Gastroesophageal sphincter (tissue), 4 donors: ENCODE results near the gene AMBN. TPM values are rescaled to one million over a fixed set of nuclear protein-coding genes. Genes with fewer than 3 reads are reported as not detected.

ENCODE experiments used
- ATAC-seq: fragments of 150-250 bp; one replicate; pipeline ENCODE4 v1.9.1; 2016; ENCODE audit warnings: mild to moderate bottlenecking, moderate library complexity
- H3K27ac ChIP-seq, 4 donors: fragments of 200-600 bp; sonication (generic) in 3 of 4; 1 replicate in 3 of 4; 2 replicates in 1 of 4; pipeline ENCODE4 v1.5.1; 2016 to 2019
- H3K27me3 ChIP-seq: fragments of 200-600 bp; sonication (generic); one replicate; pipeline ENCODE4 v1.5.1; 2019
- H3K36me3 ChIP-seq, 2 donors: fragments of 200-600 bp; sonication (generic); one replicate each; pipeline ENCODE4 v1.5.1; 2019; ENCODE audit warnings: control low read depth in 1 of 2
- H3K4me1 ChIP-seq, 3 donors: fragments of 200-600 bp; sonication (generic); 1 replicate in 2 of 3; 2 replicates in 1 of 3; pipeline ENCODE4 v1.5.1; 2016 to 2019; ENCODE audit warnings: control low read depth in 2 of 3
- H3K4me3 ChIP-seq, 2 donors: fragments of 200-600 bp; sonication (generic); one replicate each; pipeline ENCODE4 v1.5.1; 2019; ENCODE audit warnings: mild to moderate bottlenecking in 1 of 2, moderate library complexity in 1 of 2
- H3K9me3 ChIP-seq, 3 donors: fragments of 200-600 bp; sonication (generic); one replicate each; pipeline ENCODE4 v1.5.1; 2017 to 2019; ENCODE audit warnings: control low read depth in 2 of 3
- EP300 ChIP-seq: sonication (generic); formaldehyde crosslinking; IDR thresholded peaks from one replicate; pipeline ENCODE4 v1.6.1; 2017; ENCODE audit warnings: antibody characterized with exemption, mild to moderate bottlenecking
- POLR2A ChIP-seq, 2 donors: fragments of 450-650 bp; IDR thresholded peaks; one replicate each; pipeline ENCODE4 v1.6.1; 2017; ENCODE audit warnings: antibody characterized with exemption in 2 of 2, mild to moderate bottlenecking in 2 of 2, moderate library complexity in 1 of 2
- POLR2AphosphoS5 ChIP-seq: sonication (generic); formaldehyde crosslinking; IDR thresholded peaks from one replicate; pipeline ENCODE4 v1.6.1; 2017; ENCODE audit warnings: antibody characterized with exemption
- WGBS, 2 donors: methylation state at CpG; one replicate each; pipeline ENCODE4 v1.1.5; 2018; ENCODE audit warnings: low coverage in 1 of 2; 5-methylcytosine and 5-hydroxymethylcytosine counted together
- total RNA-seq, 4 donors: library from RNA; depleted of rRNA; stranded (reverse); fragments of >200 nt; gene quantifications; one replicate each; pipeline ENCODE4 v1.1.0, GENCODE V29; 2016
- TF ChIP-seq, protein P1 (sequence below), 4 experiments: fragments of 200-600 bp in 2 of 4; fragments of 450-650 bp in 2 of 4; sonication (generic) in 1 of 4; IDR thresholded peaks; one replicate each; pipeline ENCODE4 v1.5.1; 2017 to 2019; ENCODE audit warnings: antibody characterized with exemption in 4 of 4, mild to moderate bottlenecking in 2 of 4, moderate library complexity in 2 of 4

AMBN gene
- total RNA-seq, 4 donors from 2014 or later: not detected

DNA sequence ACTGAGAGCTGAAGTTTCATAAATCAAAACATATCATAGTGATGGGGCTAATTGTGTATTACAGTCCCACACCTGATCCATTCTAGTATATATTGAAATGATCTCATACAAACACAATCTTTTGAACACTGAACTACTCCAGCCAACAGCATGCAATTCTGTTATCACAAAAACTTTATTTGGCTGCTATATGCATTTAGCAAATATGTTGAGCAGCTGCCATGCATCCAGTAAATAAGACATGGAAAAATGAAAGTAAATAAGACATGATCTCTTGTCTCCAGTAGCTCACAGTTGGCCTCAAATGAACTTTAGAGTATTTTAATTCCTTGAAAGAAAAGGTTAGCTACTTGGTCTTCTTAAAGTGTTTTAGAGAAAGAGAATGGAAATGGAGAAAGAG is 2.1 kb downstream of the AMBN start:
- no peaks in the 10 kb centered on the region for H3K4me1 ChIP-seq
- H3K4me3 ChIP-seq: no peak overlapping the region
- TF ChIP-seq POLR2A (IDR thresholded peaks at IDR 0.05): no peak
- TF ChIP-seq POLR2AphosphoS5: no peak
- TF ChIP-seq, protein P1, sequence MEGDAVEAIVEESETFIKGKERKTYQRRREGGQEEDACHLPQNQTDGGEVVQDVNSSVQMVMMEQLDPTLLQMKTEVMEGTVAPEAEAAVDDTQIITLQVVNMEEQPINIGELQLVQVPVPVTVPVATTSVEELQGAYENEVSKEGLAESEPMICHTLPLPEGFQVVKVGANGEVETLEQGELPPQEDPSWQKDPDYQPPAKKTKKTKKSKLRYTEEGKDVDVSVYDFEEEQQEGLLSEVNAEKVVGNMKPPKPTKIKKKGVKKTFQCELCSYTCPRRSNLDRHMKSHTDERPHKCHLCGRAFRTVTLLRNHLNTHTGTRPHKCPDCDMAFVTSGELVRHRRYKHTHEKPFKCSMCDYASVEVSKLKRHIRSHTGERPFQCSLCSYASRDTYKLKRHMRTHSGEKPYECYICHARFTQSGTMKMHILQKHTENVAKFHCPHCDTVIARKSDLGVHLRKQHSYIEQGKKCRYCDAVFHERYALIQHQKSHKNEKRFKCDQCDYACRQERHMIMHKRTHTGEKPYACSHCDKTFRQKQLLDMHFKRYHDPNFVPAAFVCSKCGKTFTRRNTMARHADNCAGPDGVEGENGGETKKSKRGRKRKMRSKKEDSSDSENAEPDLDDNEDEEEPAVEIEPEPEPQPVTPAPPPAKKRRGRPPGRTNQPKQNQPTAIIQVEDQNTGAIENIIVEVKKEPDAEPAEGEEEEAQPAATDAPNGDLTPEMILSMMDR (IDR thresholded peaks at IDR 0.05): no peak
- no peak for TF ChIP-seq EP300
- no peak for ATAC-seq
- no peaks in the 10 kb centered on the region for H3K36me3 ChIP-seq
- H3K9me3 ChIP-seq: no peaks in the 10 kb centered on the region
- H3K27ac ChIP-seq: no peak overlapping the region
- H3K27me3 ChIP-seq: no peaks in the 10 kb centered on the region

DNA sequence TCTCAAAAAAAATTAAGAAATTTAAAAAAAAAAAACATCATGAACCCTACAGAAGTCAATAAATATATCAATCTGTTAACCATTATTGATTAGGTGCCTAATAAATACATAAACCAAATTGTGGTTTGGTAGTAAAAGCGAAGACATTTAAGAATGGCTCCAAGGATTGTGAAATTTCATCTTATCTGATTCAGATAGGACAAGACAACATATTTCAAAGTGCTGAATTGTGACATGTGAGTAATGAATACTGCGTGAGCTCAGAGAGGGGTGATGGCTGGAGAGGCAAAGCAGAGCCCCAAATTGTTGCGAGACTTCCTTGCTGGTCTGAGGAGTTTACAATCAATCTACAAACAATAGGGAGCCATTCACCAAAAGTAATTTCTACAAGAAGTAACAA is 8.2 kb downstream of the AMBN start:
- ATAC-seq: no peak
- Histone ChIP-seq H3K4me1 (no peaks in the 10 kb centered on the region), H3K27ac (no peak overlapping the region), H3K36me3 (no peaks in the 10 kb centered on the region), H3K9me3 (no peaks in the 10 kb centered on the region), H3K4me3 (no peak overlapping the region), H3K27me3 (no peaks in the 10 kb centered on the region)
- WGBS, 2 donors: 80 to 89% methylated on average over 3 of the region's 3 CpGs
- TF ChIP-seq POLR2A (IDR thresholded peaks at IDR 0.05) (no peak), EP300 (no peak), POLR2AphosphoS5 (no peak)
- TF ChIP-seq, protein P1 (IDR thresholded peaks at IDR 0.05): no peak

DNA sequence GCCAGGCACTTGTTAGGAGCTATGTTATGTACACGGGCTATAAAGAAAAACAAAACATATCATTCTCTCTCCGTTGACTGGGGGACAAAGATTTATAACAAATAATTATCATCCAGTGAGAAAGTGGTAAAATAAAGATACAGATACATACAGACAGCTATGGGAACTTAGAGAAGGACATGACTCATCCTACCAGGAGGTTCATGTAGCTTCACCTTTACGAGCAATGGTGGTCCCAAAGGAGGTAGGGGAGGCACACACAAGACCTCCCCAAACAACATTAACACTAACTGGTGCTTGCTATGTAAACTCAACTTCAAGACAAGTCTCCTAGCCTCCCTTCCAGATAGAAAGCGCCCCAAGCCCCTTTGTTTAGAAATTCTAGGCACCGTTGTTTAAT is 8.9 kb downstream of the AMBN start:
- WGBS, 2 donors: 61 to 88% methylated on average over 4 to 5 of the region's 5 CpGs
- no peak for ATAC-seq
- H3K9me3 ChIP-seq: no peaks in the 10 kb centered on the region

DNA sequence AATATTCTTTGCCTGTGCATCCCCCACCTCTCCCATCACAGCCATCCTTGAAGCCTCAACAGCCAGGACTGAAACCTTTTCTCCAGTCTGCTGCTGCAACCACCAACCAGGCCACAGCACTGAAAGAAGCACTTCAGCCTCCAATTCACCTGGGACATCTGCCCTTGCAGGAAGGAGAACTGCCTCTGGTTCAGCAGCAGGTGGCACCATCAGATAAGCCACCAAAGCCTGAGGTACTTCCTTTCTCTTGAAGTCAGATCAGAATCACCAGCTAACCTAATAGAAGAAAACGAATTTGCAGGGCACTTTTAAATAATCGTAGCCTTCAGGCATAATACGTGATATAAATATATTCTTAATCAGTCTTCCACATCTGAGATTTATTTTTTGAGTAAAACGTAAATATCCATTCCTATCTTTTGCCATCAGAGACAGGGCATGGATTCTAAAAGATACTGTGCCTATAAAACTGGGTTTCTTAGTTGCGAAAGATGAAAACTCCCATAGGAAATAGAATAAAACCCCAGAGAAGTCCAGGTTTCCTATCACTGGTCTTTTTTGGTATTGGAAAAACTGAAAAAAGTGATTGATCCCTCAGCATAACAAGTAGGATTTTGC is 9.5 kb downstream of the AMBN start:
- TF ChIP-seq POLR2AphosphoS5: no peak
- TF ChIP-seq, protein P1 (IDR thresholded peaks at IDR 0.05): peak; percentile 11 to 68 (median 46)
- Histone ChIP-seq H3K4me1 (no peaks in the 10 kb centered on the region), H3K4me3 (no peak overlapping the region), H3K27me3 (no peaks in the 10 kb centered on the region), H3K27ac (no peak overlapping the region), H3K36me3 (no peaks in the 10 kb centered on the region), H3K9me3 (no peaks in the 10 kb centered on the region)
- ATAC-seq: no peak
- WGBS, 2 donors: 33 to 37% methylated on average over 5 of the region's 5 CpGs

More for the DNA sequence above, 8.9 kb downstream of the AMBN start:
- Histone ChIP-seq H3K27ac (no peak overlapping the region), H3K27me3 (no peaks in the 10 kb centered on the region), H3K4me1 (no peaks in the 10 kb centered on the region), H3K36me3 (no peaks in the 10 kb centered on the region), H3K4me3 (no peak overlapping the region)
- no peak for TF ChIP-seq POLR2AphosphoS5
- TF ChIP-seq, protein P1 (IDR thresholded peaks at IDR 0.05): no peak
- TF ChIP-seq POLR2A (IDR thresholded peaks at IDR 0.05): no peak
- TF ChIP-seq EP300: no peak

DNA sequence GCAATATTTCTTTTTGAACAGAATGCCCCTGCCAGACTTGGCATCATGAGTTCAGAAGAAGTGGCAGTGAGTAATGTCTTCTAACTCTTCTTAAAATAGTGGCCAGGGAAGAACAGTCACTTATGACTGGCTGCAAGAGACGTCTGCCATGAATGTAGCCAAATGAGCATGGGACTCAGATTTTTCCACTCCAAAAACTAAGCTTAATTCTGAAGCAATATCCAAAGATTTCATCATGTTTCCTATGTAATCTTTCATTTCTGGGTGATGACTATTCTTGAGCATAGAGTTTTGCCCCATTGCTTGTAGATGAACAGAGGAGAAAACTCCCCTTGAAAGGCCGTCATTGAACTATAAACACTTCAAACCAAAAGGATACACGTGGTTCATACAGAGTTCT is 11.8 kb downstream of the AMBN start:
- no peaks in the 10 kb centered on the region for H3K36me3 ChIP-seq
- H3K27me3 ChIP-seq: no peaks in the 10 kb centered on the region

More for the DNA sequence above, 11.8 kb downstream of the AMBN start:
- ATAC-seq: no peak
- Histone ChIP-seq H3K9me3 (no peaks in the 10 kb centered on the region), H3K27ac (no peak overlapping the region), H3K4me3 (no peak overlapping the region), H3K4me1 (no peaks in the 10 kb centered on the region)
- 24 to 32% methylated on average over 3 of the region's 3 CpGs for WGBS, 2 donors
- TF ChIP-seq POLR2A (IDR thresholded peaks at IDR 0.05): no peak
- no peak for TF ChIP-seq EP300
- TF ChIP-seq, protein P1 (IDR thresholded peaks at IDR 0.05): no peak
- no peak for TF ChIP-seq POLR2AphosphoS5
